Ishikawa (cell line): ENCODE measurements around the gene ALDH3B1.
A peak's percentile ranks its signal among the peaks of the same experiment; 100 is the strongest.

Experiments
- CEBPB ChIP-seq: IDR thresholded peaks from 2 replicates; pipeline ENCODE4 v1.6.1; 2012
- CREB1 ChIP-seq: IDR thresholded peaks from 2 replicates; pipeline ENCODE4 v1.6.1; 2012; ENCODE audit warnings: low read depth
- EGR1 ChIP-seq: IDR thresholded peaks from 2 replicates; pipeline ENCODE4 v1.6.1; 2012
- EP300 ChIP-seq: IDR thresholded peaks from 2 replicates; pipeline ENCODE4 v1.6.1; 2012; ENCODE audit warnings: borderline replicate concordance
- FOXM1 ChIP-seq: IDR thresholded peaks from 2 replicates; pipeline ENCODE4 v1.6.1; 2012; ENCODE audit warnings: low read depth, borderline replicate concordance
- MAX ChIP-seq: IDR thresholded peaks from 2 replicates; pipeline ENCODE4 v1.6.1; 2012
- NFIC ChIP-seq: IDR thresholded peaks from 2 replicates; pipeline ENCODE4 v1.6.1; 2012
- RAD21 ChIP-seq: IDR thresholded peaks from 2 replicates; pipeline ENCODE4 v1.6.1; 2012; ENCODE audit warnings: low read depth
- REST ChIP-seq: IDR thresholded peaks from 2 replicates; pipeline ENCODE4 v1.6.1; 2012; ENCODE audit warnings: low read depth, mild to moderate bottlenecking
- TAF1 ChIP-seq: IDR thresholded peaks from 2 replicates; pipeline ENCODE4 v1.6.1; 2012; ENCODE audit warnings: low read depth, mild to moderate bottlenecking
- TCF12 ChIP-seq: IDR thresholded peaks from 2 replicates; pipeline ENCODE4 v1.6.1; 2012; ENCODE audit warnings: low read depth
- TEAD4 ChIP-seq: IDR thresholded peaks from 2 replicates; pipeline ENCODE4 v1.6.1; 2012
- USF1 ChIP-seq: IDR thresholded peaks from 2 replicates; pipeline ENCODE4 v1.6.1; 2012
- YY1 ChIP-seq: IDR thresholded peaks from 2 replicates; pipeline ENCODE4 v1.6.1; 2012; ENCODE audit warnings: low read depth
- ZBTB7A ChIP-seq: IDR thresholded peaks from 2 replicates; pipeline ENCODE4 v1.6.1; 2012; ENCODE audit warnings: low read depth

Gene ALDH3B1

GRCh38 chr11:68024508-68024907, 14.4 kb downstream of the ALDH3B1 start:
- TF ChIP-seq USF1, result no peak
- no peak for TF ChIP-seq FOXM1
- TF ChIP-seq CEBPB, result no peak
- TF ChIP-seq ZBTB7A, result no peak
- no peak for TF ChIP-seq MAX
- TF ChIP-seq RAD21, result no peak
- TF ChIP-seq EP300, result no peak

GRCh38 chr11:68025047-68025446, 14.9 kb downstream of the ALDH3B1 start:
- TF ChIP-seq TCF12 (no peak), EP300 (no peak), RAD21 (no peak), USF1 (no peak), CREB1 (no peak), ZBTB7A (no peak), TEAD4 (no peak), FOXM1 (no peak), CEBPB (no peak), NFIC (no peak), TAF1 (no peak), YY1 (no peak), REST (no peak), EGR1 (no peak), MAX (no peak)

GRCh38 chr11:68026391-68027105, 16.4 kb downstream of the ALDH3B1 start:
- TF ChIP-seq YY1, result no peak
- TF ChIP-seq MAX, result no peak
- TF ChIP-seq NFIC, result no peak
- TF ChIP-seq EP300, result no peak
- no peak for TF ChIP-seq CEBPB
- TF ChIP-seq RAD21, result no peak
- no peak for TF ChIP-seq TEAD4
- no peak for TF ChIP-seq USF1
- TF ChIP-seq EGR1, result no peak
- TF ChIP-seq TCF12, result no peak
- no peak for TF ChIP-seq REST
- no peak for TF ChIP-seq FOXM1
- TF ChIP-seq CREB1, result no peak
- TF ChIP-seq ZBTB7A, result no peak
- TF ChIP-seq TAF1, result no peak

- no peak for TF ChIP-seq MAX
- peak; percentile 33; the same call in 1 of the 2 replicates for TF ChIP-seq ZBTB7A
- TF ChIP-seq EP300, result no peak
- no peak for TF ChIP-seq CREB1
- no peak for TF ChIP-seq TEAD4
These were observed 17.5 kb downstream of the ALDH3B1 start for GRCh38 chr11:68027667-68028066.

GRCh38 chr11:68028802-68029545, 18.8 kb downstream of the ALDH3B1 start:
- TF ChIP-seq CREB1, result no peak
- TF ChIP-seq TEAD4, result no peak
- no peak for TF ChIP-seq REST
- TF ChIP-seq ZBTB7A, result no peak
- TF ChIP-seq MAX, result no peak
- no peak for TF ChIP-seq CEBPB
- TF ChIP-seq TAF1, result no peak
- TF ChIP-seq RAD21, result no peak
- TF ChIP-seq EP300, result no peak
- TF ChIP-seq NFIC, result no peak
